HCT116 (cell line): ENCODE data around the gene CYP2D6. TPM values are rescaled to one million over a fixed set of nuclear protein-coding genes. Genes with fewer than 3 reads are reported as not detected.

Experiments
- ATAC-seq: fragments of 200-7000 bp; cut with Tn5 transposase; 2 replicates; pipeline ENCODE4 v1.9.1; 2020; ENCODE audit warnings: mild to moderate bottlenecking, moderate library complexity
- BruUV-seq: library from RNA; stranded (reverse); fragments of 400-500 nt; replicated peaks from 2 replicates; lab custom pipeline; 2021; lab: Mats Ljungman, UMichigan
- CTCF ChIA-PET: fragments of 300-600 bp; sonication (Branson Sonifier 250); formaldehyde crosslinking; loops from one replicate; lab custom pipeline; 2021; ENCODE audit warnings: antibody characterized with exemption; lab: Charles Lee
- POLR2A ChIA-PET: fragments of 300-600, 350-600 bp; sonication (Branson Sonifier 250); formaldehyde crosslinking; loops from one replicate; lab custom pipeline; 2021; ENCODE audit warnings: antibody characterized with exemption; lab: Charles Lee
- RAD21 ChIA-PET, 2 experiments: fragments of 300-600 bp; sonication (Branson Sonifier 250); formaldehyde crosslinking; loops; one replicate each; lab custom pipeline; 2023; ENCODE audit warnings: low total read pairs in 2 of 2; ENCODE audit not compliant: uncharacterized antibody in 2 of 2, unreplicated experiment in 2 of 2, low non-redundant PET in 1 of 2; lab: Charles Lee
- DNase-seq: peaks from one replicate; pipeline ENCODE4 v3.0.0-alpha.2; 2010; ENCODE audit warnings: low read depth, low spot score
- H2AFZ ChIP-seq: fragments of 200-600 bp; shearing (Covaris generic), sonication (generic); 2 replicates; pipeline ENCODE4 v1.6.1; 2017; ENCODE audit warnings: low read depth, mixed run types, mixed read lengths, antibody characterized with exemption, low read length; ENCODE audit not compliant: poor library complexity, severe bottlenecking
- H3K27ac ChIP-seq: 2 replicates; pipeline ENCODE4 v1.5.1; 2012; ENCODE audit warnings: low read depth, low read length
- H3K27me3 ChIP-seq: fragments of 200-600 bp; sonication (generic); 2 replicates; pipeline ENCODE4 v1.6.1; 2016; ENCODE audit warnings: mixed run types, low read length, mixed read lengths; ENCODE audit not compliant: insufficient read depth
- H3K36me3 ChIP-seq, 2 experiments: fragments of 200-500 bp in 1 of 2; fragments of 200-600 bp in 1 of 2; sonication (Bioruptor generic) in 1 of 2; sonication (generic) in 1 of 2; 2 replicates each; pipeline versions ENCODE4 v1.5.1 to v1.6.1; 2014 to 2016; ENCODE audit warnings: low read length in 2 of 2, inconsistent platforms in 1 of 2, mixed read lengths in 1 of 2, mixed run types in 1 of 2; ENCODE audit not compliant: insufficient read depth in 2 of 2, control insufficient read depth in 1 of 2
- H3K4me1 ChIP-seq, 2 experiments: fragments of 200-600 bp in 1 of 2; sonication (generic) in 1 of 2; 2 replicates each; pipeline versions ENCODE4 v1.5.1 to v1.6.1; 2012 to 2017; ENCODE audit warnings: low read length in 2 of 2, inconsistent platforms in 1 of 2, mild to moderate bottlenecking in 1 of 2, mixed read lengths in 1 of 2, mixed run types in 1 of 2, moderate library complexity in 1 of 2; ENCODE audit not compliant: insufficient read depth in 2 of 2, control insufficient read depth in 1 of 2
- H3K4me2 ChIP-seq: fragments of 200-600 bp; sonication (generic); 2 replicates; pipeline ENCODE4 v1.6.1; 2017; ENCODE audit warnings: mixed run types, low read length, mixed read lengths
- H3K4me3 ChIP-seq, 2 experiments: fragments of 200-600 bp in 1 of 2; sonication (generic) in 1 of 2; replicated peaks in 1 of 2; 2 replicates each; pipeline ENCODE4 v1.5.1; 2011 to 2016; ENCODE audit warnings: low read length in 2 of 2, control low read depth in 1 of 2, low read depth in 1 of 2, mild to moderate bottlenecking in 1 of 2, mixed read lengths in 1 of 2, mixed run types in 1 of 2
- H3K79me2 ChIP-seq: fragments of 200-600 bp; sonication (generic); 2 replicates; pipeline ENCODE4 v1.6.1; 2017; ENCODE audit warnings: mild to moderate bottlenecking, mixed run types, low read length, moderate library complexity, mixed read lengths; ENCODE audit not compliant: insufficient read depth
- H3K9ac ChIP-seq: fragments of 200-600 bp; sonication (generic); 2 replicates; pipeline ENCODE4 v1.6.1; 2016; ENCODE audit warnings: low read length, mixed read lengths
- H3K9me2 ChIP-seq: fragments of 200-600 bp; sonication (generic), shearing (Covaris generic); 2 replicates; pipeline ENCODE4 v1.6.1; 2017; ENCODE audit warnings: mixed run types, mild to moderate bottlenecking, moderate library complexity; ENCODE audit not compliant: insufficient read depth
- H3K9me3 ChIP-seq, 2 experiments: fragments of 200-500 bp in 1 of 2; fragments of 200-600 bp in 1 of 2; sonication (Bioruptor generic) in 1 of 2; sonication (generic) in 1 of 2; 2 replicates each; pipeline ENCODE4 v1.6.1; 2014 to 2017; ENCODE audit warnings: low read length in 2 of 2, mixed read lengths in 2 of 2, inconsistent platforms in 1 of 2, low read depth in 1 of 2, mild to moderate bottlenecking in 1 of 2, mixed run types in 1 of 2, moderate library complexity in 1 of 2; ENCODE audit not compliant: control insufficient read depth in 1 of 2, insufficient read depth in 1 of 2
- H4K20me1 ChIP-seq: fragments of 200-600 bp; sonication (generic), shearing (Covaris generic); 2 replicates; pipeline ENCODE4 v1.6.1; 2017; ENCODE audit warnings: mixed run types, mild to moderate bottlenecking, moderate library complexity; ENCODE audit not compliant: insufficient read depth
- CTCF ChIP-seq, 3 experiments: fragments of 200-600 bp in 1 of 3; sonication (generic) in 1 of 3; IDR thresholded peaks in 2 of 3; conservative IDR thresholded peaks in 1 of 3; 2 replicates each; pipeline ENCODE4 v1.5.1; 2012 to 2017; ENCODE audit warnings: low read depth in 2 of 3, low read length in 2 of 3, antibody characterized with exemption in 1 of 3, borderline replicate concordance in 1 of 3, control low read depth in 1 of 3, mild to moderate bottlenecking in 1 of 3, mixed read lengths in 1 of 3, mixed run types in 1 of 3, moderate library complexity in 1 of 3; ENCODE audit not compliant: insufficient read depth in 1 of 3
- EGR1 ChIP-seq: IDR thresholded peaks from 2 replicates; pipeline ENCODE4 v1.6.1; 2012; ENCODE audit warnings: low read depth
- EZH2 ChIP-seq: fragments of 200-600 bp; sonication (generic); IDR thresholded peaks from 2 replicates; pipeline ENCODE4 v1.6.1; 2017; ENCODE audit warnings: antibody characterized with exemption, mixed run types
- EZH2phosphoT487 ChIP-seq: fragments of 200-600 bp; IDR thresholded peaks from 2 replicates; pipeline ENCODE4 v1.6.1; 2018; ENCODE audit warnings: antibody characterized with exemption, borderline replicate concordance
- POLR2A ChIP-seq: IDR thresholded peaks from 2 replicates; pipeline ENCODE4 v1.7.0; 2011; ENCODE audit warnings: borderline replicate concordance; ENCODE audit not compliant: insufficient read depth, insufficient read length; ENCODE audit errors: extremely low read depth
- SIN3A ChIP-seq: IDR thresholded peaks from 2 replicates; pipeline ENCODE4 v1.6.1; 2012; ENCODE audit warnings: low read depth
- SP1 ChIP-seq: IDR thresholded peaks from 2 replicates; pipeline ENCODE4 v1.6.1; 2012; ENCODE audit warnings: low read depth
- intact Hi-C: fragments of 100-400 bp; cut with micrococcal nuclease; formaldehyde crosslinking; loops from 2 replicates; pipeline ENCODE4 v1.10.0; 2022
- total RNA-seq: library from RNA; stranded (reverse); gene quantifications from one replicate; pipeline ENCODE4 v1.2.1, GENCODE V29; 2021; ENCODE audit not compliant: unreplicated experiment
- TF ChIP-seq, protein P1 (sequence below): IDR thresholded peaks from 2 replicates; pipeline ENCODE4 v1.6.1; 2011; ENCODE audit warnings: mild to moderate bottlenecking, low read length, moderate library complexity; ENCODE audit not compliant: insufficient replicate concordance; ENCODE audit errors: extremely low read depth

CYP2D6 gene
- total RNA-seq, 1 experiment from 2014 or later, result 1.9 TPM

- TF ChIP-seq CTCF (IDR thresholded peaks at IDR 0.05 in 2 of 3, conservative IDR thresholded peaks at IDR 0.05 in 1 of 3; ENCODE audit: borderline replicate concordance in 1 of 3, insufficient read depth in 1 of 3, low read depth in 2 of 3, low read length in 2 of 3) (no peak), SIN3A (no peak), POLR2A (no peak), SP1 (no peak)
These were observed 51.9 kb downstream of the CYP2D6 start (continued) for GRCh38 chr22:42078469-42079318.

GRCh38 chr22:42077486-42078125 is 53.0 kb downstream of the CYP2D6 start:
- TF ChIP-seq EZH2 (no peak), CTCF (IDR thresholded peaks at IDR 0.05 in 2 of 3, conservative IDR thresholded peaks at IDR 0.05 in 1 of 3; ENCODE audit: borderline replicate concordance in 1 of 3, insufficient read depth in 1 of 3, low read depth in 2 of 3, low read length in 2 of 3) (no peak), EGR1 (no peak), EZH2phosphoT487 (no peak), POLR2A (no peak)
- TF ChIP-seq, protein P1, sequence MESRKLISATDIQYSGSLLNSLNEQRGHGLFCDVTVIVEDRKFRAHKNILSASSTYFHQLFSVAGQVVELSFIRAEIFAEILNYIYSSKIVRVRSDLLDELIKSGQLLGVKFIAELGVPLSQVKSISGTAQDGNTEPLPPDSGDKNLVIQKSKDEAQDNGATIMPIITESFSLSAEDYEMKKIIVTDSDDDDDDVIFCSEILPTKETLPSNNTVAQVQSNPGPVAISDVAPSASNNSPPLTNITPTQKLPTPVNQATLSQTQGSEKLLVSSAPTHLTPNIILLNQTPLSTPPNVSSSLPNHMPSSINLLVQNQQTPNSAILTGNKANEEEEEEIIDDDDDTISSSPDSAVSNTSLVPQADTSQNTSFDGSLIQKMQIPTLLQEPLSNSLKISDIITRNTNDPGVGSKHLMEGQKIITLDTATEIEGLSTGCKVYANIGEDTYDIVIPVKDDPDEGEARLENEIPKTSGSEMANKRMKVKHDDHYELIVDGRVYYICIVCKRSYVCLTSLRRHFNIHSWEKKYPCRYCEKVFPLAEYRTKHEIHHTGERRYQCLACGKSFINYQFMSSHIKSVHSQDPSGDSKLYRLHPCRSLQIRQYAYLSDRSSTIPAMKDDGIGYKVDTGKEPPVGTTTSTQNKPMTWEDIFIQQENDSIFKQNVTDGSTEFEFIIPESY, result no peak
- TF ChIP-seq, all 23 proteins: peak for 0
- Histone ChIP-seq H3K36me3 (no peaks in the 10 kb centered on the region), H2AFZ (no peak overlapping the region), H3K4me1 (peaks cover 12 to 19% of the 10 kb centered on the region in 2 experiments), H3K4me3 (no peak overlapping the region), H3K9ac (no peak overlapping the region), H3K27me3 (no peaks in the 10 kb centered on the region), H4K20me1 (no peaks in the 10 kb centered on the region), H3K4me2 (no peak overlapping the region), H3K9me3 (no peaks in the 10 kb centered on the region), H3K27ac (no peak overlapping the region), H3K79me2 (peaks cover 3% of the 10 kb centered on the region), H3K9me2 (no peaks in the 10 kb centered on the region)
- no peak for ATAC-seq
- BruUV-seq, result no TSS peak
- RAD21 ChIA-PET, result no interaction called here
- DNase-seq, result no peak
- intact Hi-C loops, result no loop called here
- POLR2A ChIA-PET, result interaction anchor here (3.8 kb wide), 1 partner anchor 13 kb away, joined by 27 read pairs; the partner anchor contains the start of gene NDUFA6
- CTCF ChIA-PET, result interaction anchor here (1.5 kb wide), 1 partner anchor 13 kb away, joined by 4 read pairs; the partner anchor contains the start of gene NDUFA6
